ENCODE results near the gene VEPH1.

- TF ChIP-seq POLR2A (IDR thresholded peaks at IDR 0.05), result no peak
- TF ChIP-seq CTCF (IDR thresholded peaks at IDR 0.05), result no peak
Measured at GRCh38 chr3:157319672-157320071, 183.5 kb downstream of the VEPH1 start.
